NCI-H146 treated with DMSO at 0.1 percent for 48 hours (cell line): ENCODE data around the gene ROR2.

Experiments
- DNase-seq: peaks from one replicate; lab custom pipeline; 2025; ENCODE audit not compliant: unreplicated experiment; lab: John Stamatoyannopoulos, UW

ROR2 gene

GRCh38 chr9:91820126-91820750 is 129.8 kb downstream of the ROR2 start:
- DNase-seq, result no peak

GRCh38 chr9:91818647-91819403 is 131.2 kb downstream of the ROR2 start:
- DNase-seq, result no peak

GRCh38 chr9:91818225-91818585 is 131.8 kb downstream of the ROR2 start:
- no peak for DNase-seq

GRCh38 chr9:91817493-91818224 is 132.4 kb downstream of the ROR2 start:
- DNase-seq, result no peak

GRCh38 chr9:91817106-91817492 is 132.9 kb downstream of the ROR2 start:
- DNase-seq, result no peak

GRCh38 chr9:91816356-91816755 is 133.7 kb downstream of the ROR2 start:
- DNase-seq, result no peak

- DNase-seq, result no peak
Observed at GRCh38 chr9:91815896-91816295, 134.1 kb downstream of the ROR2 start.

GRCh38 chr9:91814753-91815152 is 135.3 kb downstream of the ROR2 start:
- no peak for DNase-seq

- DNase-seq, result no peak
Observed at GRCh38 chr9:91814201-91814600, 135.8 kb downstream of the ROR2 start.

GRCh38 chr9:91813176-91813795 is 136.7 kb downstream of the ROR2 start:
- DNase-seq, result no peak

- DNase-seq, result no peak
Observed at GRCh38 chr9:91812191-91812590, 137.8 kb downstream of the ROR2 start.

- DNase-seq, result no peak
Observed at GRCh38 chr9:91811024-91811909, 138.8 kb downstream of the ROR2 start.

- no peak for DNase-seq
Observed at GRCh38 chr9:91810286-91810905, 139.6 kb downstream of the ROR2 start.

- no peak for DNase-seq
Observed at GRCh38 chr9:91809581-91810285, 140.3 kb downstream of the ROR2 start.

GRCh38 chr9:91807643-91808246 is 142.3 kb downstream of the ROR2 start:
- no peak for DNase-seq

GRCh38 chr9:91805031-91805430 is 145.0 kb downstream of the ROR2 start:
- no peak for DNase-seq

- DNase-seq, result no peak
Observed at GRCh38 chr9:91803970-91804752, 145.9 kb downstream of the ROR2 start.

- DNase-seq, result no peak
Observed at GRCh38 chr9:91803151-91803940, 146.7 kb downstream of the ROR2 start.
